Natural killer cell (primary cell): Measurements from ENCODE around the gene TKFC. TPM values are rescaled to one million over a fixed set of nuclear protein-coding genes. Genes with fewer than 3 reads are reported as not detected.

ENCODE experiments used
- ATAC-seq, 3 donors: fragments of 150-1000 bp in 2 of 3; fragments of 200-7000 bp in 1 of 3; cut with Tn5 transposase; 1 replicate in 1 of 3; 2 replicates in 2 of 3; pipeline ENCODE4 v1.10.0; 2021; ENCODE audit warnings: mild to moderate bottlenecking in 2 of 3, moderate library complexity in 2 of 3
- DNase-seq, 2 donors: peaks; one replicate each; pipeline versions ENCODE4 v3.0.0 to v3.0.0-alpha.2; 2013 to 2021; ENCODE audit warnings: mixed read lengths in 1 of 2
- H3K27ac ChIP-seq: one replicate; pipeline ENCODE4 v1.5.1; 2013; ENCODE audit warnings: mild to moderate bottlenecking, low read length
- H3K27me3 ChIP-seq: one replicate; pipeline ENCODE4 v1.6.1; 2013; ENCODE audit warnings: low read length; ENCODE audit not compliant: control insufficient read depth, insufficient read depth
- H3K36me3 ChIP-seq: one replicate; pipeline ENCODE4 v1.6.1; 2013; ENCODE audit warnings: low read length; ENCODE audit not compliant: control insufficient read depth, insufficient read depth
- H3K4me1 ChIP-seq: one replicate; pipeline ENCODE4 v1.6.1; 2013; ENCODE audit warnings: low read length; ENCODE audit not compliant: control insufficient read depth, insufficient read depth
- H3K4me3 ChIP-seq: one replicate; pipeline ENCODE4 v1.5.1; 2013; ENCODE audit warnings: low read length
- H3K9me3 ChIP-seq: one replicate; pipeline ENCODE4 v1.6.1; 2013; ENCODE audit warnings: low read length; ENCODE audit not compliant: control insufficient read depth, insufficient read depth
- H3K27ac Mint-ChIP-seq, 2 donors: one replicate each; pipeline ENCODE4 v1.8.0; 2022; ENCODE audit warnings: mild to moderate bottlenecking in 2 of 2, mixed read lengths in 2 of 2, moderate library complexity in 1 of 2
- H3K27me3 Mint-ChIP-seq, 2 donors: one replicate each; pipeline ENCODE4 v1.8.0; 2022; ENCODE audit warnings: low read depth in 2 of 2, mixed read lengths in 2 of 2
- H3K36me3 Mint-ChIP-seq: one replicate; pipeline ENCODE4 v1.8.0; 2022; ENCODE audit warnings: mixed read lengths
- H3K4me1 Mint-ChIP-seq, 2 donors: one replicate each; pipeline ENCODE4 v1.8.0; 2022; ENCODE audit warnings: mixed read lengths in 2 of 2
- H3K4me3 Mint-ChIP-seq: one replicate; pipeline ENCODE4 v1.8.0; 2022; ENCODE audit warnings: mild to moderate bottlenecking, moderate library complexity, mixed read lengths
- H3K9me3 Mint-ChIP-seq, 2 donors: one replicate each; pipeline ENCODE4 v1.8.0; 2022; ENCODE audit warnings: mixed read lengths in 2 of 2
- WGBS: methylation state at CpG from one replicate; pipeline ENCODE4 v1.1.7; 2013; ENCODE audit warnings: missing lambda C conversion rate; ENCODE audit not compliant: insufficient coverage; 5-methylcytosine and 5-hydroxymethylcytosine counted together
- intact Hi-C: fragments of 100-400 bp; cut with micrococcal nuclease; formaldehyde crosslinking; loops from one replicate; pipeline ENCODE4 v1.14.2; 2022
- total RNA-seq, 4 donors: library from RNA; stranded (reverse); fragments of 120-200 nt in 1 of 4; gene quantifications; one replicate each; pipeline versions ENCODE4 v1.2.3 to v1.2.4, GENCODE V29; 2013 to 2022
- TF ChIP-seq, protein P1 (sequence below): fragments of 200-600 bp; IDR thresholded peaks from one replicate; pipeline ENCODE4 v1.8.0; 2022; ENCODE audit warnings: antibody characterized with exemption

Gene TKFC
- total RNA-seq, 3 donors from 2014 or later (not counting 1 experiment from before 2014, with no cell fraction given), result 32.9 to 54.8 (median 38.6) TPM

GRCh38 chr11:61361741-61362541, 28.9 kb downstream of the TKFC start, which contains the start of the genes CYB561A3 and TMEM138:
Gene CYB561A3 (minus strand): TSS chr11:61361882. CDS start chr11:61356713, 5,169 bp downstream.
Gene TMEM138 (plus strand): TSS chr11:61362374. CDS start chr11:61364391, 2,017 bp downstream.
- TF ChIP-seq, protein P1, sequence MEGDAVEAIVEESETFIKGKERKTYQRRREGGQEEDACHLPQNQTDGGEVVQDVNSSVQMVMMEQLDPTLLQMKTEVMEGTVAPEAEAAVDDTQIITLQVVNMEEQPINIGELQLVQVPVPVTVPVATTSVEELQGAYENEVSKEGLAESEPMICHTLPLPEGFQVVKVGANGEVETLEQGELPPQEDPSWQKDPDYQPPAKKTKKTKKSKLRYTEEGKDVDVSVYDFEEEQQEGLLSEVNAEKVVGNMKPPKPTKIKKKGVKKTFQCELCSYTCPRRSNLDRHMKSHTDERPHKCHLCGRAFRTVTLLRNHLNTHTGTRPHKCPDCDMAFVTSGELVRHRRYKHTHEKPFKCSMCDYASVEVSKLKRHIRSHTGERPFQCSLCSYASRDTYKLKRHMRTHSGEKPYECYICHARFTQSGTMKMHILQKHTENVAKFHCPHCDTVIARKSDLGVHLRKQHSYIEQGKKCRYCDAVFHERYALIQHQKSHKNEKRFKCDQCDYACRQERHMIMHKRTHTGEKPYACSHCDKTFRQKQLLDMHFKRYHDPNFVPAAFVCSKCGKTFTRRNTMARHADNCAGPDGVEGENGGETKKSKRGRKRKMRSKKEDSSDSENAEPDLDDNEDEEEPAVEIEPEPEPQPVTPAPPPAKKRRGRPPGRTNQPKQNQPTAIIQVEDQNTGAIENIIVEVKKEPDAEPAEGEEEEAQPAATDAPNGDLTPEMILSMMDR, result no peak
- ATAC-seq, result peak; percentile 92 to 99 (median 93)
- Mint-ChIP-seq H3K4me3 (peak within 1 kb of the TSS; percentile 99), H3K4me1 (peaks cover 21 to 26% of the 10 kb centered on the region in 2 donors), H3K9me3 (no peaks in the 10 kb centered on the region), H3K27me3 (no peaks in the 10 kb centered on the region), H3K27ac (peak within 1 kb of the TSS; percentile 94 to 98), H3K36me3 (no peaks in the 10 kb centered on the region)
- peak; percentile 80 to 91 for DNase-seq
- Histone ChIP-seq H3K27ac (peak within 1 kb of the TSS; percentile 96), H3K27me3 (no peaks in the 10 kb centered on the region), H3K9me3 (no peaks in the 10 kb centered on the region), H3K36me3 (peaks cover 22% of the 10 kb centered on the region), H3K4me3 (peak within 1 kb of the TSS; percentile 90), H3K4me1 (peaks cover 42% of the 10 kb centered on the region)
- intact Hi-C loops, result loop anchor here (1.0 to 2.0 kb wide), 4 partner anchors 29 to 201 kb away; partner anchors contain the start of genes DDB1, SDHAF2, TKFC and TMEM216
- WGBS, result under 1% methylated on average over 63 of the region's 63 CpGs

DNA sequence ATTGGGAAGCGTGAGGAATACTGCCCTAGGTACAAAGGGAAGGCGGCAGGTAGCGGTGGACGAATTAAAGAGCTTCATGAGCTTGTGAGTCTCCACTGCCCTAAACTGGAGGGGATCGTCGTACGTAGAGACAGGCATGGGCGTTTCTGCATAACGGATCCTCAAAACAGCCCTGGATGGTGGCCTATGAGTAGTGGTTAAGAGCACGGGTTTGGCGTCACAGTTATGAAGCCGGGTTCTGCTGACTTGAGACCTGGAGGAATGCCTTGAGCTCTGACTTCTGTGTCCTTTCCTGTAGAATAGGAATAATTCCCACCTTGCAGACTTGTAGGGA, 29.5 kb downstream of the TKFC start:
- 1% methylated on average over 12 of the region's 12 CpGs for WGBS
- ATAC-seq, result peak; percentile 13 to 24 (median 22)
- peak overlapping the region; percentile 99 for H3K4me3 Mint-ChIP-seq
- DNase-seq, result peak in 1 of 2 donors; percentile 67
- peak overlapping the region; percentile 96 for H3K27ac ChIP-seq
- intact Hi-C loops, result loop anchor here (1.0 kb wide), 3 partner anchors 29 to 201 kb away; partner anchors contain the start of genes DDB1, SDHAF2, TKFC and VPS37C
- peaks cover 27% of the 10 kb centered on the region for H3K36me3 ChIP-seq
- H3K27me3 ChIP-seq, result no peaks in the 10 kb centered on the region
- TF ChIP-seq, protein P1, result no peak
- peak overlapping the region; percentile 90 for H3K4me3 ChIP-seq
- H3K9me3 Mint-ChIP-seq, result no peaks in the 10 kb centered on the region
- H3K27ac Mint-ChIP-seq, result peak overlapping the region; percentile 94 to 98
- no peaks in the 10 kb centered on the region for H3K9me3 ChIP-seq
- H3K4me1 ChIP-seq, result peaks cover 40% of the 10 kb centered on the region
- no peaks in the 10 kb centered on the region for H3K27me3 Mint-ChIP-seq
- no peaks in the 10 kb centered on the region for H3K36me3 Mint-ChIP-seq
- H3K4me1 Mint-ChIP-seq, result peaks cover 21 to 26% of the 10 kb centered on the region in 2 donors

DNA sequence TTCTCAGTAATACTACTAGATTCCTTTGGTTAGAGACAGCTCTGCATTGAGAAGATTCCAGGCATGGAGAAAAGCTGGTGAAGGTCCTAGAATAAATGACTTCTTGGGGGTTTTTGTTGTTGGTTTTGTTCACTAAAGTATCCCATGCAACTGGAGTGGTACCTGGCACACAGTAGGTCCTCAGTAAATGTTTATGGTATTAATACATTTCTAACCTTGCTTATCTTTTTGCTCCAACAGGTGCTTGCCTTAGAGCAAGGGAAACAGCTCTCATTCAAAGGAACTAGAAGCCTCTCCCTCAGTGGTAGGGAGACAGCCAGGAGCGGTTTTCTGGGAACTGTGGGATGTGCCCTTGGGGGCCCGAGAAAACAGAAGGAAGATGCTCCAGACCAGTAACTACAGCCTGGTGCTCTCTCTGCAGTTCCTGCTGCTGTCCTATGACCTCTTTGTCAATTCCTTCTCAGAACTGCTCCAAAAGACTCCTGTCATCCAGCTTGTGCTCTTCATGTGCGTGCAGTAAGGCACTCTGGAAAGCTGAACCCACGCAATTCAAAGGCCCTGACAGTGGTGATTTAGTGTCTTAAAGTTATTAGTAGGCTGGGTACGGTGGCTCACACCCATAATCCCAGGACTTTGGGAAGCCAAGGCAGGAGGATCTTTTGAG, 31.1 kb downstream of the TKFC start:
- Mint-ChIP-seq H3K27me3 (no peaks in the 10 kb centered on the region), H3K36me3 (peaks cover 9% of the 10 kb centered on the region), H3K4me1 (peaks cover 21 to 26% of the 10 kb centered on the region in 2 donors), H3K27ac (peak overlapping the region; percentile 94 to 98), H3K4me3 (peak overlapping the region; percentile 99), H3K9me3 (no peaks in the 10 kb centered on the region)
- TF ChIP-seq, protein P1, result no peak
- H3K27me3 ChIP-seq, result no peaks in the 10 kb centered on the region
- H3K4me3 ChIP-seq, result no peak overlapping the region
- DNase-seq (no peak), ATAC-seq (no peak)
- peaks cover 37% of the 10 kb centered on the region for H3K36me3 ChIP-seq
- H3K4me1 ChIP-seq, result peaks cover 24% of the 10 kb centered on the region
- 94% methylated on average over 5 of the region's 5 CpGs for WGBS
- no peak overlapping the region for H3K27ac ChIP-seq
- intact Hi-C loops, result no loop called here
- no peaks in the 10 kb centered on the region for H3K9me3 ChIP-seq
